Measurements from ENCODE around the gene AP5M1. TPM values are rescaled to one million over a fixed set of nuclear protein-coding genes. Genes with fewer than 3 reads are reported as not detected.

The AP5M1 gene
- polyA plus RNA-seq, 6 donors from 2014 or later, result 30.5 to 43.5 (median 37.4) TPM

- peaks cover 33 to 45% (median 41%) of the 10 kb centered on the region in 3 donors for H3K4me1 Mint-ChIP-seq
- H3K27me3 Mint-ChIP-seq, result no peaks in the 10 kb centered on the region
- no peak overlapping the region for H3K4me3 Mint-ChIP-seq
- H3K9me3 Mint-ChIP-seq, result peaks cover 0 to 2% (median 0%) of the 10 kb centered on the region in 7 donors
- H3K36me3 Mint-ChIP-seq, result peaks cover 0 to 9% of the 10 kb centered on the region in 2 donors
- DNase-seq (no peak), ATAC-seq (ENCODE audit: low read depth in 2 of 2) (no peak)
- H3K27ac Mint-ChIP-seq, result peak overlapping the region in 2 of 6 donors; percentile 22 to 69
These were observed 9.1 kb upstream of the AP5M1 start for GRCh38 chr14:57259672-57260071.

- H3K27ac Mint-ChIP-seq, result peak overlapping the region in 1 of 6 donors; percentile 57
- ATAC-seq (ENCODE audit: low read depth in 2 of 2), result no peak
- H3K4me3 Mint-ChIP-seq, result no peak overlapping the region
- peaks cover 25 to 45% (median 34%) of the 10 kb centered on the region in 3 donors for H3K4me1 Mint-ChIP-seq
- H3K36me3 Mint-ChIP-seq, result peaks cover 0 to 9% of the 10 kb centered on the region in 2 donors
- no peaks in the 10 kb centered on the region for H3K27me3 Mint-ChIP-seq
- DNase-seq, result no peak
- peaks cover 0 to 2% (median 0%) of the 10 kb centered on the region in 7 donors for H3K9me3 Mint-ChIP-seq
These were observed 7.2 kb upstream of the AP5M1 start for GRCh38 chr14:57261604-57262003.

GRCh38 chr14:57262117-57262516 lies 6.7 kb upstream of the AP5M1 start:
- H3K4me1 Mint-ChIP-seq, result peaks cover 26 to 45% (median 30%) of the 10 kb centered on the region in 3 donors
- peaks cover 0 to 2% (median 0%) of the 10 kb centered on the region in 7 donors for H3K9me3 Mint-ChIP-seq
- ATAC-seq (ENCODE audit: low read depth in 2 of 2), result no peak
- no peak overlapping the region for H3K4me3 Mint-ChIP-seq
- H3K36me3 Mint-ChIP-seq, result peaks cover 0 to 8% of the 10 kb centered on the region in 2 donors
- DNase-seq, result no peak
- peak overlapping the region in 1 of 6 donors; percentile 21 for H3K27ac Mint-ChIP-seq
- no peaks in the 10 kb centered on the region for H3K27me3 Mint-ChIP-seq

- Mint-ChIP-seq H3K4me1 (peaks cover 44 to 69% (median 58%) of the 10 kb centered on the region in 3 donors), H3K9me3 (no peaks in the 10 kb centered on the region), H3K4me3 (peak overlapping the region in 1 of 8 donors; percentile 57), H3K27ac (peak overlapping the region in 2 of 6 donors; percentile 5 to 18), H3K27me3 (no peaks in the 10 kb centered on the region), H3K36me3 (peaks cover 0 to 4% of the 10 kb centered on the region in 2 donors)
- ATAC-seq (ENCODE audit: low read depth in 2 of 2) (no peak), DNase-seq (no peak)
These were observed 2.7 kb upstream of the AP5M1 start for GRCh38 chr14:57266065-57266464.

- peak overlapping the region in 1 of 8 donors; percentile 63 for H3K4me3 Mint-ChIP-seq
- DNase-seq, result no peak
- no peak for ATAC-seq (ENCODE audit: low read depth in 2 of 2)
- H3K27me3 Mint-ChIP-seq, result no peaks in the 10 kb centered on the region
- H3K27ac Mint-ChIP-seq, result no peak overlapping the region
- H3K9me3 Mint-ChIP-seq, result no peaks in the 10 kb centered on the region
- H3K4me1 Mint-ChIP-seq, result peaks cover 27 to 45% (median 35%) of the 10 kb centered on the region in 3 donors
- H3K36me3 Mint-ChIP-seq, result peaks cover 0 to 4% of the 10 kb centered on the region in 2 donors
These were observed 4.5 kb downstream of the AP5M1 start for GRCh38 chr14:57273236-57273635.

GRCh38 chr14:57274551-57274950 lies 5.8 kb downstream of the AP5M1 start:
- Mint-ChIP-seq H3K27me3 (no peaks in the 10 kb centered on the region), H3K27ac (no peak overlapping the region), H3K36me3 (no peaks in the 10 kb centered on the region), H3K9me3 (no peaks in the 10 kb centered on the region), H3K4me1 (peaks cover 24 to 42% (median 30%) of the 10 kb centered on the region in 3 donors), H3K4me3 (peak overlapping the region in 1 of 8 donors; percentile 15)
- ATAC-seq (ENCODE audit: low read depth in 2 of 2) (no peak), DNase-seq (no peak)

- DNase-seq (no peak), ATAC-seq (ENCODE audit: low read depth in 2 of 2) (no peak)
- H3K4me3 Mint-ChIP-seq, result no peak overlapping the region
- no peak overlapping the region for H3K27ac Mint-ChIP-seq
- H3K27me3 Mint-ChIP-seq, result no peaks in the 10 kb centered on the region
- peaks cover 22 to 37% (median 24%) of the 10 kb centered on the region in 3 donors for H3K4me1 Mint-ChIP-seq
- H3K9me3 Mint-ChIP-seq, result no peaks in the 10 kb centered on the region
- H3K36me3 Mint-ChIP-seq, result no peaks in the 10 kb centered on the region
These were observed 6.4 kb downstream of the AP5M1 start for GRCh38 chr14:57275023-57275664.

- no peak overlapping the region for H3K4me3 Mint-ChIP-seq
- ATAC-seq (ENCODE audit: low read depth in 2 of 2), result no peak
- peaks cover 5 to 18% (median 6%) of the 10 kb centered on the region in 3 donors for H3K4me1 Mint-ChIP-seq
- no peak overlapping the region for H3K27ac Mint-ChIP-seq
- H3K27me3 Mint-ChIP-seq, result no peaks in the 10 kb centered on the region
- H3K36me3 Mint-ChIP-seq, result peaks cover 0 to 9% of the 10 kb centered on the region in 2 donors
- no peak for DNase-seq
- H3K9me3 Mint-ChIP-seq, result no peaks in the 10 kb centered on the region
These were observed 8.3 kb downstream of the AP5M1 start for GRCh38 chr14:57277062-57277461.

- Mint-ChIP-seq H3K27ac (no peak overlapping the region), H3K36me3 (peaks cover 0 to 10% of the 10 kb centered on the region in 2 donors), H3K27me3 (no peaks in the 10 kb centered on the region), H3K4me3 (no peak overlapping the region), H3K9me3 (no peaks in the 10 kb centered on the region), H3K4me1 (no peaks in the 10 kb centered on the region)
- no peak for ATAC-seq (ENCODE audit: low read depth in 2 of 2)
- no peak for DNase-seq
These were observed 19.0 kb downstream of the AP5M1 start for GRCh38 chr14:57287745-57288144.

GRCh38 chr14:57290751-57291150 lies 22.0 kb downstream of the AP5M1 start:
- Mint-ChIP-seq H3K9me3 (no peaks in the 10 kb centered on the region), H3K36me3 (no peaks in the 10 kb centered on the region), H3K27me3 (no peaks in the 10 kb centered on the region), H3K4me3 (no peak overlapping the region), H3K27ac (no peak overlapping the region), H3K4me1 (no peaks in the 10 kb centered on the region)
- no peak for ATAC-seq (ENCODE audit: low read depth in 2 of 2)
- DNase-seq, result no peak

GRCh38 chr14:57291692-57292647 lies 23.2 kb downstream of the AP5M1 start:
- ATAC-seq (ENCODE audit: low read depth in 2 of 2) (no peak), DNase-seq (no peak)
- H3K27ac Mint-ChIP-seq, result peak overlapping the region in 1 of 6 donors; percentile 30
- H3K4me1 Mint-ChIP-seq, result no peaks in the 10 kb centered on the region
- no peaks in the 10 kb centered on the region for H3K27me3 Mint-ChIP-seq
- H3K9me3 Mint-ChIP-seq, result no peaks in the 10 kb centered on the region
- no peak overlapping the region for H3K4me3 Mint-ChIP-seq
- H3K36me3 Mint-ChIP-seq, result no peaks in the 10 kb centered on the region

- no peak for DNase-seq
- no peak overlapping the region for H3K27ac Mint-ChIP-seq
- no peak for ATAC-seq (ENCODE audit: low read depth in 2 of 2)
- no peaks in the 10 kb centered on the region for H3K4me1 Mint-ChIP-seq
- H3K4me3 Mint-ChIP-seq, result no peak overlapping the region
- H3K9me3 Mint-ChIP-seq, result no peaks in the 10 kb centered on the region
- no peaks in the 10 kb centered on the region for H3K36me3 Mint-ChIP-seq
- H3K27me3 Mint-ChIP-seq, result no peaks in the 10 kb centered on the region
These were observed 25.4 kb downstream of the AP5M1 start for GRCh38 chr14:57293866-57294837.

GRCh38 chr14:57295239-57295638 lies 26.5 kb downstream of the AP5M1 start:
- H3K27me3 Mint-ChIP-seq, result no peaks in the 10 kb centered on the region
- DNase-seq (no peak), ATAC-seq (ENCODE audit: low read depth in 2 of 2) (no peak)
- H3K36me3 Mint-ChIP-seq, result no peaks in the 10 kb centered on the region
- H3K4me3 Mint-ChIP-seq, result no peak overlapping the region
- H3K4me1 Mint-ChIP-seq, result no peaks in the 10 kb centered on the region
- no peak overlapping the region for H3K27ac Mint-ChIP-seq
- no peaks in the 10 kb centered on the region for H3K9me3 Mint-ChIP-seq

All from naive B cell (primary cell).